K562 (cell line): ENCODE measurements around the gene SERPINE2. TPM values are rescaled to one million over a fixed set of nuclear protein-coding genes. Genes with fewer than 3 reads are reported as not detected.

Source experiments
- ATAC-seq: fragments of 200-7000 bp; cut with Tn5 transposase; 3 replicates; pipeline ENCODE4 v1.9.1; 2020; ENCODE audit warnings: moderate library complexity
- BruUV-seq: library from RNA; stranded (reverse); fragments of 400-500 nt; replicated peaks from 2 replicates; lab custom pipeline; 2021; lab: Mats Ljungman, UMichigan
- CTCF ChIA-PET: fragments of 300-600 bp; formaldehyde crosslinking; extraction: SDS; loops from one replicate; lab custom pipeline; 2021; ENCODE audit warnings: low intra/inter-chr PET ratio; lab: Yijun Ruan, JAX
- POLR2A ChIA-PET: fragments of 300-600, 350-650 bp; sonication (Branson Sonifier 250); formaldehyde crosslinking; extraction: SDS; loops from one replicate; lab custom pipeline; 2021; ENCODE audit warnings: antibody characterized with exemption, inconsistent platforms; lab: Yijun Ruan, JAX
- DNase-seq, 4 experiments: peaks; one replicate each; pipeline versions ENCODE4 v3.0.0 to v3.0.0-alpha.2; 2011 to 2018; ENCODE audit warnings: low spot score in 3 of 4, mixed read lengths in 3 of 4; ENCODE audit errors: extremely low read depth in 1 of 4
- FAIRE-seq: peaks from 2 replicates; lab custom pipeline; 2011; peaks lifted over from hg19 to GRCh38; lab: Jason Lieb, UNC
- H2AFZ ChIP-seq: 2 replicates; pipeline ENCODE4 v1.6.0; 2011; ENCODE audit warnings: low read depth, low read length, control low read depth, inconsistent platforms
- H3K27ac ChIP-seq: fragments of 200-600 bp; 3 replicates; pipeline ENCODE4 v1.8.0; 2011; ENCODE audit warnings: low read depth, mild to moderate bottlenecking, control low read depth, inconsistent platforms, low read length, moderate library complexity, mixed read lengths; ENCODE audit errors: extremely low read depth
- H3K27me3 ChIP-seq, 2 experiments: fragments of 300-600 bp in 1 of 2; 2 replicates in 1 of 2; 3 replicates in 1 of 2; pipeline versions ENCODE4 v1.6.0 to v1.8.0; 2011; ENCODE audit warnings: inconsistent platforms in 2 of 2, low read length in 2 of 2, mild to moderate bottlenecking in 1 of 2, mixed read lengths in 1 of 2, moderate library complexity in 1 of 2; ENCODE audit not compliant: control insufficient read depth in 2 of 2, insufficient read depth in 2 of 2
- H3K36me3 ChIP-seq: fragments of 300-600 bp; 3 replicates; pipeline ENCODE4 v1.8.0; 2011; ENCODE audit warnings: mild to moderate bottlenecking, low read length, inconsistent platforms; ENCODE audit not compliant: control insufficient read depth, insufficient read depth
- H3K4me1 ChIP-seq, 2 experiments: fragments of 200-600 bp in 1 of 2; replicated peaks in 1 of 2; 2 replicates in 1 of 2; 3 replicates in 1 of 2; pipeline versions ENCODE4 v1.5.1 to v1.8.0; 2011; ENCODE audit warnings: inconsistent platforms in 2 of 2, low read length in 2 of 2, mild to moderate bottlenecking in 1 of 2, mixed read lengths in 1 of 2, moderate library complexity in 1 of 2; ENCODE audit not compliant: control insufficient read depth in 2 of 2, insufficient read depth in 2 of 2
- H3K4me2 ChIP-seq: 2 replicates; pipeline ENCODE4 v1.6.1; 2011; ENCODE audit warnings: low read length, control low read depth, inconsistent platforms, mixed read lengths; ENCODE audit not compliant: insufficient read depth
- H3K4me3 ChIP-seq: fragments of 200-600 bp; sonication (generic), shearing (Covaris generic); 2 replicates; pipeline ENCODE4 v1.5.1; 2016; ENCODE audit warnings: control low read depth, inconsistent platforms
- H3K79me2 ChIP-seq: fragments of 200-600 bp; 3 replicates; pipeline ENCODE4 v1.8.0; 2011; ENCODE audit warnings: low read length, inconsistent platforms; ENCODE audit not compliant: control insufficient read depth, insufficient read depth
- H3K9ac ChIP-seq, 2 experiments: 2 replicates each; pipeline versions ENCODE4 v1.6.0 to v1.6.1; 2011; ENCODE audit warnings: low read depth in 2 of 2, low read length in 2 of 2, control low read depth in 1 of 2, inconsistent platforms in 1 of 2, mild to moderate bottlenecking in 1 of 2, mixed read lengths in 1 of 2; ENCODE audit not compliant: insufficient read depth in 1 of 2
- H3K9me1 ChIP-seq: one replicate; pipeline ENCODE4 v1.6.0; 2011; ENCODE audit warnings: inconsistent platforms, mild to moderate bottlenecking, low read length, moderate library complexity; ENCODE audit not compliant: control insufficient read depth, insufficient read depth
- H3K9me3 ChIP-seq: replicated peaks from 2 replicates; pipeline ENCODE4 v1.5.1; 2011; ENCODE audit warnings: low read depth, low read length, inconsistent platforms; ENCODE audit not compliant: control insufficient read depth, insufficient read depth
- H4K20me1 ChIP-seq: replicated peaks from 2 replicates; pipeline ENCODE4 v1.6.1; 2011; ENCODE audit warnings: low read length, inconsistent platforms, mixed read lengths; ENCODE audit not compliant: control insufficient read depth, insufficient read depth
- C11orf30 ChIP-seq: fragments of 450-650 bp; IDR thresholded peaks from 2 replicates; pipeline ENCODE4 v1.6.1; 2016; ENCODE audit warnings: low read depth, mild to moderate bottlenecking
- SPI1 ChIP-seq: IDR thresholded peaks from 2 replicates; pipeline ENCODE4 v1.6.1; 2011; ENCODE audit warnings: low read depth, low read length, control low read depth, borderline replicate concordance
- WGBS: fragments of 100-300 bp; shearing (Covaris generic); methylation state at CpG from one replicate; pipeline ENCODE4 v1.1.6; 2016; ENCODE audit warnings: low coverage, mixed read lengths; ENCODE audit not compliant: insufficient coverage; ENCODE audit errors: missing lambda C conversion rate; 5-methylcytosine and 5-hydroxymethylcytosine counted together
- in situ Hi-C: fragments of 300-500 bp; cut with MboI; formaldehyde crosslinking; loops from 4 replicates; pipeline ENCODE4 v1.15.0; 2018; ENCODE audit warnings: inconsistent platforms, mixed read lengths
- intact Hi-C: fragments of 100-400 bp; cut with micrococcal nuclease; formaldehyde crosslinking; loops from 2 replicates; pipeline ENCODE4 v1.14.2; 2022
- polyA plus RNA-seq, 8 experiments: library from polyadenylated mRNA; depleted of rRNA in 4 of 8; stranded (reverse) in 5 of 8; unstranded in 3 of 8; fragments of >200 nt; fragmentation: Nextera tagmentation in 2 of 8; fragmentation: Illumina TruSeq in 1 of 8; extraction: Ambion mirVana in 2 of 8; extraction: Trizol in 1 of 8; gene quantifications; 2 replicates each; pipeline versions ENCODE4 v1.2.1 to v1.2.3, GENCODE V29; 2011 to 2014; ENCODE audit warnings: inconsistent platforms in 1 of 8, missing spikeins in 1 of 8
- total RNA-seq, 7 experiments: library from RNA; depleted of rRNA in 6 of 7; stranded (reverse); fragments of >200 nt in 6 of 7; fragmentation: Illumina TruSeq in 2 of 7; extraction: Trizol in 2 of 7; gene quantifications; 2 replicates each; pipeline versions ENCODE4 v1.2.1 to v1.2.3, GENCODE V29; 2011 to 2021; ENCODE audit warnings: low replicate concordance in 1 of 7
- TF ChIP-seq, protein P1 (sequence below): IDR thresholded peaks from 2 replicates; pipeline ENCODE4 v1.6.1; 2011; ENCODE audit warnings: borderline replicate concordance, low read depth, mild to moderate bottlenecking, moderate library complexity, low read length; ENCODE audit not compliant: insufficient read depth, poor library complexity, severe bottlenecking

The SERPINE2 gene
- total and polyA plus RNA-seq, 9 of the 15 experiments (the other 6 are each of a cell fraction or from before 2014, with no cell fraction given), result 0.03 to 0.16 (median 0.13) TPM; not detected in 6

DNA sequence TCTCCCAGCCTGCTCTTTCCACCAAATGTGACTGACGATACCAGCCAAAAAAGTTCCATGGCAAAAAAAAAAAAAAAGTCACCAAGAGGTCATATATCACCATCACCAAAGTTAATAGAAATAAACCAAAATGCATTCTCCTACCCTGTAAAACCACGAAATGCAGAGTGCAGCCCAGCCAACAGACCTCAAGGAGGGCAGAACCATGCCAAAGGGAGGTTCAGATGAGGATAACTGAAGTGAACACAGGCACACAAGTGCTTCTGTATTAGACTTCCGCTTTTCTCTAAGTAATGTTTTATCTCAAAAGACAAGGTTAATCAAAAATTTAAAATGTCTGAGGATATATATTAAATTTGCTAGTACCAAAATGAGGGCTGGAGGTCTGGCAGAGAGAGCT, 5.5 kb downstream of the SERPINE2 start:
- Histone ChIP-seq H3K4me2 (no peak overlapping the region), H4K20me1 (no peaks in the 10 kb centered on the region), H3K9me3 (no peaks in the 10 kb centered on the region; the same call in 1 of the 2 replicates), H3K9ac (no peak overlapping the region), H3K4me1 (peaks cover 0 to 3% of the 10 kb centered on the region in 2 experiments; a peak in 2 of 5 replicates), H3K79me2 (no peaks in the 10 kb centered on the region), H2AFZ (no peak overlapping the region), H3K27me3 (peaks cover 7 to 19% of the 10 kb centered on the region in 2 experiments; a peak in 4 of 5 replicates), H3K27ac (no peak overlapping the region), H3K36me3 (no peaks in the 10 kb centered on the region), H3K4me3 (no peak overlapping the region), H3K9me1 (no peaks in the 10 kb centered on the region)
- ChIA-PET POLR2A (no interaction called here), CTCF (no interaction called here)
- intact Hi-C loops, result no loop called here
- in situ Hi-C loops, result no loop called here
- no peak for DNase-seq
- BruUV-seq, result no TSS peak
- no peak for FAIRE-seq
- 3% methylated on average over 3 of the region's 3 CpGs for WGBS
- no peak for ATAC-seq
- TF ChIP-seq, protein P1, sequence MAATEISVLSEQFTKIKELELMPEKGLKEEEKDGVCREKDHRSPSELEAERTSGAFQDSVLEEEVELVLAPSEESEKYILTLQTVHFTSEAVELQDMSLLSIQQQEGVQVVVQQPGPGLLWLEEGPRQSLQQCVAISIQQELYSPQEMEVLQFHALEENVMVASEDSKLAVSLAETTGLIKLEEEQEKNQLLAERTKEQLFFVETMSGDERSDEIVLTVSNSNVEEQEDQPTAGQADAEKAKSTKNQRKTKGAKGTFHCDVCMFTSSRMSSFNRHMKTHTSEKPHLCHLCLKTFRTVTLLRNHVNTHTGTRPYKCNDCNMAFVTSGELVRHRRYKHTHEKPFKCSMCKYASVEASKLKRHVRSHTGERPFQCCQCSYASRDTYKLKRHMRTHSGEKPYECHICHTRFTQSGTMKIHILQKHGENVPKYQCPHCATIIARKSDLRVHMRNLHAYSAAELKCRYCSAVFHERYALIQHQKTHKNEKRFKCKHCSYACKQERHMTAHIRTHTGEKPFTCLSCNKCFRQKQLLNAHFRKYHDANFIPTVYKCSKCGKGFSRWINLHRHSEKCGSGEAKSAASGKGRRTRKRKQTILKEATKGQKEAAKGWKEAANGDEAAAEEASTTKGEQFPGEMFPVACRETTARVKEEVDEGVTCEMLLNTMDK, result no peak
- TF ChIP-seq SPI1, result peak; percentile 71; the same call in 1 of the 2 replicates
- TF ChIP-seq C11orf30, result no peak
